WERI-Rb-1 (cell line): ENCODE data around the gene CBY2.
A peak's percentile ranks its signal among the peaks of the same experiment; 100 is the strongest.

ENCODE experiments used
- DNase-seq: peaks from one replicate; pipeline ENCODE4 v3.0.0-alpha.2; 2020
- H3K27ac ChIP-seq: fragments of 250-450 bp; sonication (Bioruptor Pico); 2 replicates; pipeline ENCODE4 v1.5.1; 2020; ENCODE audit warnings: mild to moderate bottlenecking, moderate library complexity
- H3K27me3 ChIP-seq: fragments of 250-450 bp; sonication (Bioruptor Pico); 2 replicates; pipeline ENCODE4 v1.5.1; 2021; ENCODE audit warnings: mild to moderate bottlenecking, low read depth, moderate library complexity; ENCODE audit not compliant: insufficient read depth, severe bottlenecking
- H3K36me3 ChIP-seq: fragments of 250-450 bp; sonication (Bioruptor Pico); 2 replicates; pipeline ENCODE4 v1.5.1; 2020; ENCODE audit warnings: mild to moderate bottlenecking, moderate library complexity
- H3K4me3 ChIP-seq: 2 replicates; pipeline ENCODE4 v1.5.1; 2011; ENCODE audit warnings: low read depth, mild to moderate bottlenecking, control low read depth, low read length
- H3K9me3 ChIP-seq: fragments of 250-450 bp; sonication (Bioruptor Pico); 2 replicates; pipeline ENCODE4 v1.5.1; 2021; ENCODE audit warnings: mild to moderate bottlenecking, moderate library complexity; ENCODE audit not compliant: severe bottlenecking
- TF ChIP-seq, protein P1 (sequence below): IDR thresholded peaks from 2 replicates; pipeline ENCODE4 v1.5.1; 2011; ENCODE audit warnings: low read depth, mild to moderate bottlenecking, control low read depth, inconsistent platforms, low read length

Gene CBY2

GRCh38 chr13:45717349-45717748 is 15.2 kb downstream of the CBY2 start:
- TF ChIP-seq, protein P1, sequence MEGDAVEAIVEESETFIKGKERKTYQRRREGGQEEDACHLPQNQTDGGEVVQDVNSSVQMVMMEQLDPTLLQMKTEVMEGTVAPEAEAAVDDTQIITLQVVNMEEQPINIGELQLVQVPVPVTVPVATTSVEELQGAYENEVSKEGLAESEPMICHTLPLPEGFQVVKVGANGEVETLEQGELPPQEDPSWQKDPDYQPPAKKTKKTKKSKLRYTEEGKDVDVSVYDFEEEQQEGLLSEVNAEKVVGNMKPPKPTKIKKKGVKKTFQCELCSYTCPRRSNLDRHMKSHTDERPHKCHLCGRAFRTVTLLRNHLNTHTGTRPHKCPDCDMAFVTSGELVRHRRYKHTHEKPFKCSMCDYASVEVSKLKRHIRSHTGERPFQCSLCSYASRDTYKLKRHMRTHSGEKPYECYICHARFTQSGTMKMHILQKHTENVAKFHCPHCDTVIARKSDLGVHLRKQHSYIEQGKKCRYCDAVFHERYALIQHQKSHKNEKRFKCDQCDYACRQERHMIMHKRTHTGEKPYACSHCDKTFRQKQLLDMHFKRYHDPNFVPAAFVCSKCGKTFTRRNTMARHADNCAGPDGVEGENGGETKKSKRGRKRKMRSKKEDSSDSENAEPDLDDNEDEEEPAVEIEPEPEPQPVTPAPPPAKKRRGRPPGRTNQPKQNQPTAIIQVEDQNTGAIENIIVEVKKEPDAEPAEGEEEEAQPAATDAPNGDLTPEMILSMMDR = no peak
- H3K27ac ChIP-seq = no peak overlapping the region
- DNase-seq = no peak

DNA sequence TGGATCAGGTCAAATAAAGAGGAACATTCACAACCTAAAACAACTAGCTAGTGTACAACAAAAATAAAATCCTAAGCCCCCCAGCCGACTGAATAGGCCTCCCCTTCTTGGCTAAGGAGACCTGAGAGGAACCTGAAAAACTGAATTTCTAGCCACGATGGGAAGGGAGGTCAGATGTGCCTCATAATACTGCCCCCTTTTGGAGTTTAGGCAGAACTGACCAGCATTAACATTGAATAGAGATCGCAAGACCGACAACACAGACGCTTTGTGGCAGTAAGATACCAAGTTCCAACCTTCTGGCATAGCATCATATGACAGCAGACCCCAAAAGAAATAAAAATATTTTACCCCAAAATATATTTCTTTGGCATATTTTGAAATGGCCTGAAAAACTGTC is 15.9 kb downstream of the CBY2 start:
- Histone ChIP-seq H3K27me3 (no peaks in the 10 kb centered on the region), H3K9me3 (no peaks in the 10 kb centered on the region), H3K27ac (no peak overlapping the region), H3K4me3 (no peak overlapping the region), H3K36me3 (no peaks in the 10 kb centered on the region)
- no peak for DNase-seq
- TF ChIP-seq, protein P1 = peak; percentile 61

More at GRCh38 chr13:45717349-45717748, 15.2 kb downstream of the CBY2 start:
- Histone ChIP-seq H3K4me3 (no peak overlapping the region), H3K9me3 (no peaks in the 10 kb centered on the region), H3K36me3 (no peaks in the 10 kb centered on the region), H3K27me3 (no peaks in the 10 kb centered on the region)

GRCh38 chr13:45718992-45719391 is 16.9 kb downstream of the CBY2 start:
- Histone ChIP-seq H3K36me3 (no peaks in the 10 kb centered on the region), H3K9me3 (no peaks in the 10 kb centered on the region), H3K4me3 (no peak overlapping the region), H3K27ac (no peak overlapping the region), H3K27me3 (no peaks in the 10 kb centered on the region)
- TF ChIP-seq, protein P1 = no peak
- DNase-seq = no peak

GRCh38 chr13:45721203-45721731 is 19.1 kb downstream of the CBY2 start:
- Histone ChIP-seq H3K4me3 (no peak overlapping the region), H3K9me3 (no peaks in the 10 kb centered on the region), H3K27ac (no peak overlapping the region), H3K27me3 (no peaks in the 10 kb centered on the region), H3K36me3 (no peaks in the 10 kb centered on the region)
- no peak for DNase-seq
- TF ChIP-seq, protein P1 = no peak

GRCh38 chr13:45723798-45724197 is 21.7 kb downstream of the CBY2 start:
- no peaks in the 10 kb centered on the region for H3K9me3 ChIP-seq
- no peaks in the 10 kb centered on the region for H3K27me3 ChIP-seq
- TF ChIP-seq, protein P1 = no peak
- no peak for DNase-seq
- H3K36me3 ChIP-seq = no peaks in the 10 kb centered on the region
- no peak overlapping the region for H3K27ac ChIP-seq
- no peak overlapping the region for H3K4me3 ChIP-seq

- no peak overlapping the region for H3K4me3 ChIP-seq
- H3K9me3 ChIP-seq = no peaks in the 10 kb centered on the region
- H3K27me3 ChIP-seq = no peaks in the 10 kb centered on the region
- DNase-seq = no peak
- TF ChIP-seq, protein P1 = peak; percentile 49
- H3K36me3 ChIP-seq = no peaks in the 10 kb centered on the region
- H3K27ac ChIP-seq = no peak overlapping the region
Measured at GRCh38 chr13:45728759-45729158, 26.6 kb downstream of the CBY2 start.
